Measurements from ENCODE around the gene HILPDA.

DNA sequence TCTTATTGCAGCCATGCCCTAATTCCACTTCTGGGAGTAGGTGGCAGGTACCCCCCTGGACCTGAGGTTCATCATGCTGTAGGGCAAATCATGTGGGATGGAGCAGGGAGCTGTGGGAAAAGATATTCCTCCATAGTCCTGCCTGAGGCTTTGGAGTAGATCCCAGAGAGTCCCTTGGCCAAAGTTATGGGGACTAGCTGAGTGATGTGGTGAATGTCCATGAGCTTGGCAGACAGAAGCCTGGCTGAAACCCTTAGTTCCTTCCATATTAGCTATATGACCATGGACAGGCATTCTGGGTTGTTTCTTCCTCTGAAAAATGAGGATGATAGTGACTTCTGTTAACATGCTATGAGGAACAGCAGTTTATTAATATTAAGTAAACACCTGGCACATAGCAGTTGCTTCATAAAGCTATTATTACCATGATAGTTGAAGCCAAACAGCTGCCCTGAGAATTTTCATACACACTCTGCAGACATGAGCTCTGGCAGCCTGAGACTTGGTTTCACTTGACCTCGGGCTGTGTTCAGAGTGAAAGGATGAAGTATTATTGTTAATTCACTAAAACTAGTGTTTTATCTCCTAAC lies 30.9 kb upstream of the HILPDA start:
- no peak for TF ChIP-seq EZH2 (IDR thresholded peaks at IDR 0.05; ENCODE audit: insufficient read depth, poor library complexity, severe bottlenecking)
- TF ChIP-seq EZH2phosphoT487 (IDR thresholded peaks at IDR 0.05; ENCODE audit: insufficient read depth, low read depth): no peak
